HG03432 (cell line): ENCODE results near the gene TOP1.
A peak's percentile ranks its signal among the peaks of the same experiment; 100 is the strongest.

Source experiments
- ATAC-seq: cut with Tn5 transposase; IDR thresholded peaks from one replicate; pipeline ENCODE4 v1.9.1; 2021; ENCODE audit warnings: mild to moderate bottlenecking, moderate library complexity; ENCODE audit not compliant: unreplicated experiment

Gene TOP1

DNA sequence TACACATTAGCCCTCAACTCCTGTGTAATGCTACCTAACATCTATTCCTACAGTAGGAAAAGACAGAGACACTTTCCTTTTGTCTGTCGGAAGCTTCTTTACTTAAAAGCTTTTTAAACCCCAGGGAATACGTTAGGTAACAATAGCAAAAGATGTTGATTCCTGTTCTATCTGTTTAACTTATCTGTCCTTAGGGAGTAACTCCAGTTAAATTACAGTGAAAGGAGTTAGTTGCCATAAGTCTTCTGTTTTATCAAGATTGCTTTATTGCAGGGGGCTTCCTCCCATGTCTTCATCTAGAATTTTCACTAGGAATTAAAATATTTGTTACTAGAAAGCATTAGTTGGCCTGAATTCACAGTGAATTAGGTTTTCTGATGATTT, 26.2 kb downstream of the TOP1 start:
- ATAC-seq: no peak

DNA sequence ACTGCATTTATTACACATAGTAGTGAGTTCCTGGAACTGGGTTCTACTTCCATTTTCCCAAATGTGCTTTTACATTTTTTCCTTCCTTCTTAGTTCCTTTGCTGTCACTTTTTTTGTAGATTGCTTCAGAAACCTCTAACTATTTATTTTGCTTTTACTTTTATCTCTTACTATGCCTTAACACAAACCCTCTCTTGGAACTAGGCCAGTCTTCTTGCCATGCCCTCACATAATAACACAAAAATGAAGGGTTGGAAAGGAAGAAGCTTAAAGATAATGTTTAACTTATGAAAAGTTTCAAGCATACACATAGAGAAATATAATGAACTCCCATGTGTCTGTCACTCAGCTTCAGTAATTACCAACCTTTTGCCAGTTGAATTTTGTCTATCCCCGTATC, 27.1 kb downstream of the TOP1 start:
- no peak for ATAC-seq

DNA sequence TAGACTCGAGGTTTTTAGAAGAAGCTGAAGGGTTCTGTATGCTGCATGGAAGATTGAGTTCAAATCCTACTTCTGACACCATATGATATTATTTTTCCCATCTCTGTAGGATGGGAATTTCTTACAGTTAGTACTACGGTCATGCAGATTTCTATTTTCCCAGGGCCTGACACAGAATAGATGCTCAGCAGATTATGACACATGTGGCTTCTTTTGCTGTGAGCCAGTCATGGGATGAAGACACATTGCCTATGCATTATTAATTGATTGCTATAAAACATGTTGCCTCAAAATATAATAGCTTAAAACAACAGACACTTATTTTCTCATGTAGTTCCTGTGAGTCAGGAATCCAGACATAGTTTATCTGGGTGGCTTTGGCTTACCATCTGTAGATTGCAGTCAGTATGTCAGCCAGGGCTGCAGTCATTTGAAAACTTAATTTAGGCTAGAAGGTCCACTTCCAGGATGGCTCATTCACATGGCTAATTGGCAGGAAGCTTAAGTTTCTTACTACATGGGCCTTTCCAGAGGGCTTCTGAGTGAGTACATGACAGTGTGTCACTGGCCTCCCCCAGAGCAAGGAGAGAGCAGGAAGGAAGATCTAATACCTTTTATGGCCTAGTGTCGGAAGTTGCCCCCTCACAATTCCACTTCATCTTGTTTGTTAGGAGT, 29.5 kb downstream of the TOP1 start:
- no peak for ATAC-seq

- no peak for ATAC-seq
Measured at GRCh38 chr20:41058674-41059635, 30.3 kb downstream of the TOP1 start.

DNA sequence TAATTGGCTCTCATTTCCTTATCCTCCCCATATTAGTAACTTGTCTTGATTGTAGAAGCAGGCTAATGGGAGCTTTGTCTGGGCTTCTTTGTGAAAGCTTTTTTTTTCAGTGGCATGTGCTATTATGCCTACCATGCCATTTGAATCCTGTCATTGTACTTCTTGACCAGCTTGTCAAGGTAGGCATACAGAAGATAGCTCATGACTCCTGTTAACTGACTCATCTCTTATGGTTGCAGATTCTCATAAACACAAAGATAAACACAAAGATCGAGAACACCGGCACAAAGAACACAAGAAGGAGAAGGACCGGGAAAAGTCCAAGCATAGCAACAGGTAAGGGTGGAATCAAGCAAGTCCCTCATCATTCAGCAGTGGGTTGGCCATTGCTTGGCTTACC, 32.5 kb downstream of the TOP1 start:
- no peak for ATAC-seq

GRCh38 chr20:41063442-41063841, 34.8 kb downstream of the TOP1 start:
- ATAC-seq: peak; percentile 40

- ATAC-seq: peak; percentile 67
Measured at GRCh38 chr20:41064377-41064776, 35.8 kb downstream of the TOP1 start.

DNA sequence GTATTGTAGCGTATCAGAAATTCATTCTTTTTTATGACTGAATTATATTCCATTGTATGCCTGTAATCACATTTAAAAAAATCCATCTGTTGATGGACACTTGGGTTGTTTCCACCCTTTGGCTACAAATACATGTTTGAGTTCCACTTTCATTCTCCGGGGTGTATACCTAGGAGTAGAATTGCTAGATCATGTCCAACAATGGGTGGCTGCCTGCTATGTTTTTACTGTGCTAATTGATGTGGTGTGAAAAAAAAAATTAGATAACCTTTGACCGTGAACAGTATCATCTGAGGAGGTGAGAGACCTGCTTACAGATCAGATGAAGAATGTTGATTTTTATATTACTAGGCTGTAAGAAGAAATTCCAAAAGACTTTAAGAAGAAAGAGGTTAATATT, 37.1 kb downstream of the TOP1 start:
- no peak for ATAC-seq

- no peak for ATAC-seq
Measured at GRCh38 chr20:41068806-41069205, 40.2 kb downstream of the TOP1 start.

- ATAC-seq: no peak
Measured at GRCh38 chr20:41072190-41072863, 43.7 kb downstream of the TOP1 start.

GRCh38 chr20:41072915-41073314, 44.3 kb downstream of the TOP1 start:
- no peak for ATAC-seq

GRCh38 chr20:41074441-41074840, 45.8 kb downstream of the TOP1 start:
- ATAC-seq: no peak

DNA sequence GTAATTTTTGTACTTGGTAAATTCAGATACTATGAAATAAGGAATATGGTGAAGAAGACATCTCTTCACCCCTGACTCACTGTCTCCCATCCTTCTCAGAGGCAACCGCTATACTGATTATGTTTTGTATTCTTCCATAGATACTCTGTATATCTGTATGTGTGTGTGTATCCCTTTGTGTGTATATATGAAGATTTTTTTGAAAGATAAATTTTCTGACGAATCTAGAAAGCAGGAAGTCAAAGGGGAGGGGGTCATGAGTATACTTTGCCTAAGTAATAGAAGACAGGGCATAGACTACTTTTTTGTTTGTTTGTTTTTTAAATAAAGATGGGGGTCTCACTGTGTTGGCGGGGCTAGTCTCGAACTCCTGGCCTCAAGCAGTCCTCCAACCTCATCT, 48.2 kb downstream of the TOP1 start:
- no peak for ATAC-seq

- ATAC-seq: no peak
Measured at GRCh38 chr20:41078329-41078728, 49.7 kb downstream of the TOP1 start.

- no peak for ATAC-seq
Measured at GRCh38 chr20:41079066-41079465, 50.4 kb downstream of the TOP1 start.

- ATAC-seq: no peak
Measured at GRCh38 chr20:41080866-41081265, 52.2 kb downstream of the TOP1 start.

- ATAC-seq: peak; percentile 40
Measured at GRCh38 chr20:41081276-41081814, 52.7 kb downstream of the TOP1 start.

- ATAC-seq: no peak
Measured at GRCh38 chr20:41082306-41082705, 53.7 kb downstream of the TOP1 start.

DNA sequence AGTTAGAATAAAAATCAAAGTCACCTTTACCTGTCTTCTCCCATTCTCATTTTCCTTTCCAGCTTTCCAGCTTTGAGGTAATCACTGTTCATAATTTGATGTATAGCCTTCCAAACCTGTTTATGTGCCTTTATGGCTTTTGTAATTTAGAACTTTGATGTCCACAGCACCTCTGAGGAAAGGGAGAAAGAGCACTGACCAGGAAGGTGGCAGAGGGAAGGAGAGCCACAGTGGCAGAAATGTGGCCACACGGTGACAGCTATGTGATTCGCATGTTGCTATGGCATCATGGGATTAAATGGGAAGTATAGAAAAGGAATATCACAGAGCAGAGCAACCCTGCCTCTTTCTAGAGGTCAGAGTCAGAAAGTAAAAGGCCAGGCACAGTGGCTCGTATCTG, 57.0 kb downstream of the TOP1 start:
- ATAC-seq: no peak

- ATAC-seq: no peak
Measured at GRCh38 chr20:41086402-41087324, 58.0 kb downstream of the TOP1 start.
